Stimulated activated CD8-positive, alpha-beta memory T cell treated with anti-CD3 and anti-CD28 coated beads, Interleukin-4, amount 100 ng/mL, for 4 hours (primary cell): ENCODE measurements around the gene ZNF692.
"Not testable (repeated sequence)": the region's sequence is repeated elsewhere in the genome, so short reads cannot be mapped to it uniquely, and the experiment has no call there.

Experiments
- DNase-seq, 2 donors: peaks; one replicate each; pipeline ENCODE4 v3.0.0-alpha.2; 2020; ENCODE audit warnings: low read depth in 2 of 2, low spot score in 1 of 2

ZNF692 gene

DNA sequence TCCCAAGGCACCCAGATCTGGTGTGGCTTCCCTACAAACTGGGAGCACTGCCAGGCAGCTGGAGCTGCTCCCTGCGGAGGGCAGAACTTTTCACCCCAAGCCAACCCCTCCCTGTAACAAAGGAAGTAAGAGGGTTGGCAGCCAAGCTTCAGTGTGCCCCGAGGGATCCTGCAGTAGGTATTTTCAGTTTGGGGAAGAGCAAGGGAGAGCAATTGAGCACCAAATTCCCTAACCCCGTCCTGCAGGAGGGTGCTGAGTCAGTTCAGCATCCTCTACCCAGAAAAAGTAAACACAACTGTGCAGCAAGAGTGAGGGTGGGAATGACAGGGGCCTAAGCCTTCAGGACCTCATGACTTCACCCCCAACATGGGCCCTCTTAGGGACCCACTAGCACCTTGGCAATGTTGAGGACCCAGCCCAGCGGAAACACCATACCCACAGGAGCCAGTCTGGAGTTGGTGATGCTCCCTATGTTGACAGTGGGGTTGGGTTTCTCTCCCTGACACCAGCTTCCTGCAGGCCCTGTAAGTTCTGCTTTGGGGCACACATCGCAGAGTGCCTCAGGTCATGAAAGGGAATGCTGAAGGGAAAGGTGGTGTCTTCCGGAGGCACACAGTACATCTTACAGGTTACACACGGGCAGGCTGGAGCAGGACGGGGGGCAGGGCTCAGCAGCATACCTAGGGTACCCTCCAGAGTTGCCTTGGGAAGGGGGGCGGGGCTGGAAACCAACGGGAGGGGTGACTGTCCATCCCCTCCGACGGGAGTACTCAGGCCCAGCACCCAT lies 48.0 kb downstream of the ZNF692 start:
- DNase-seq, result no peak

- DNase-seq, result no peak
Observed at GRCh38 chr1:248810000-248810726, 48.7 kb downstream of the ZNF692 start.

- DNase-seq, result no peak
Observed at GRCh38 chr1:248808876-248809275, 50.0 kb downstream of the ZNF692 start.

GRCh38 chr1:248807067-248807737 lies 51.7 kb downstream of the ZNF692 start:
- DNase-seq, result peak in 1 of 2 donors; percentile 6

DNA sequence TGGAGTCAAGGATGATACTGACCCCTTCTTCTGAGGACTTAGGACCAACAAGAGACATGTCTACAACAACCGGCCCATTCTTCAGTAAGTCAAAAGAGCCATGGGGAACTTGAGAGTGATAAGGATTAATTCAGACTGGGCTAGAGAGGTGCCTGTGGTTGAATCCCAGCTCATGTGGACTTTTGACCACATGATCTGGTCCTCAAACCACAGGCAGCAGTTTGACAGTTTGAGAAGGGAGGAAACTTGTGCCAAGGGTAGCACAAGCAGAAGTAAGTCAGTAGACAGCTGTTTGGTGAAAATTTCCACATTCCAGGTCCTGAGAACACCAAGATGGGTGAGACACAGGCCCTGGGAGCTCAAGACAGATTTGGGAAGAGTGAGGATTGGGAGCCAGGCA lies 53.0 kb downstream of the ZNF692 start:
- no peak for DNase-seq

DNA sequence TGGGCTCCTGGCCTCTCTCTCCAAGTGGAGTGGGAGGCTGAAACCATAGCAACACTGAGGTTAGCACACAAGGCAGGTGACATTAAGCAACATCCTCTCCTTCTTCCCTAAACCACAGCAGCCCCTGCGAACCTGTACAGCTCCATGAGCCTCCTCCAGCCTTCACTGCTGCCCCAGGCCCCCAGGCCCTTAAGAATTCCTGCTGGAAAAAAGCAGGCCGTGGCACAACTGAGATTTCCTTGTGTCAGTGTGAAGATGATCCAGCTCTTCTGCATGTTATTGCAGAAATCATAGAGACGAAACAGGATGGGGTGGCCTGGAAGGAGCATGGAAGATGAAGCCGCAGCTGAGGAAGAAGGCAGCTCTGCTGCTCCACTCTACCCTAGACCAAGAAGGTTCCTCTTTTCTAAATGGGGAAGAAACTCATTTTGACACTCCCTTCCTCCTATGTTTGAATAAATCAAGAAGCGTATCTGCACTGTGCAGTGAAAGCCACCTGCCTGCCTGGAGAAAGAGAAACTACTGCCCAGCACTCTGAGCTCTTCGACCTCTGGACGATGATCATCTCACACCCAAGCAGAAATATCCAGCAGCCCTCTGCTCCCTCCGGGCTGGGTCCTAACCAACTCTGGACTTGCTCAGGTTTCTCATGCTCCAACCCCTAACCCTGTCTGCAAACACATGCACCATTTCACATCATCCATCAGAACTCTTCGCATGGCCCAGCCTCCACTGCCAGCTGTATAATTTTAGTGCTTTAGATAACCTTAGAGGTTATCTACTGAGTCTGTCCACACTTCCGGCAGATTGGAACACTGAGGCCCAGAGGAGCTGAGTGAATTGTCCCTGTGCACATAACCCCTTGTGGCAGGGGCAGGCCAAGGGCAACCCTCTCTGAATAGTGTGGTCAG lies 53.9 kb downstream of the ZNF692 start:
- DNase-seq, result no peak

DNA sequence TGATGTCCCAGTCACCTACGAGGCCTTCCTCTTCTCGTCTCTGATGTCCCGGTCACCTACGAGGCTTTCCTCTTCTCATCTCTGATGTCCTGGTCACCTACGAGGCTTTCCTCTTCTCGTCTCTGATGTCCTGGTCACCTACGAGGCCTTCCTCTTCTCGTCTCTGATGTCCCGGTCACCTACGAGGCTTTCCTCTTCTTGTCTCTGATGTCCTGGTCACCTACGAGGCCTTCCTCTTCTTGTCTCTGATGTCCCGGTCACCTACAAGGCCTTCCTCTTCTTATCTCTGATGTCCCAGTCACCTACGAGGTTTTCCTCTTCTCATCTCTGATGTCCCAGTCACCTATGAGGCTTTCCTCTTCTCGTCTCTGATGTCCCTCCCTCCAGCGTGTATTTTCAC lies 55.4 kb downstream of the ZNF692 start:
- not testable (repeated sequence) for DNase-seq

DNA sequence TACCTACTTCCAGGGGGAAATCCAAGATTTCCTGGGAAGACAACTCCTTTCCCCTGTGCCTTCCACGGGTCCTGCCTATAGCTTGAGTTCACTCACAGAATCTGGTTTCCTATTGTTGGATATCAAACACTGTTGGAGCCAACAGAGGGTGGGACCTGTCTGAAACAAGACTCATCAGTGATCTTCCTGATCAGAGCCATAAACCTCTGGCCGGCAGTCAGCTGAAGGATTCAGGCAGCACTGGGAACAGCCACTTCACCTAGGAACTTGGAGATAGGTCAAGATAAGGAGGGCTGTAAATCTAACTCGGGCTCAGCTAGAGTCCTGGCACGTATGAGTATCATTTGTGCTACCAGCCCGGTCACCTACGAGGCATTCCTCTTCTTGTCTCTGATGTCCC lies 56.4 kb downstream of the ZNF692 start:
- DNase-seq, result no peak

DNA sequence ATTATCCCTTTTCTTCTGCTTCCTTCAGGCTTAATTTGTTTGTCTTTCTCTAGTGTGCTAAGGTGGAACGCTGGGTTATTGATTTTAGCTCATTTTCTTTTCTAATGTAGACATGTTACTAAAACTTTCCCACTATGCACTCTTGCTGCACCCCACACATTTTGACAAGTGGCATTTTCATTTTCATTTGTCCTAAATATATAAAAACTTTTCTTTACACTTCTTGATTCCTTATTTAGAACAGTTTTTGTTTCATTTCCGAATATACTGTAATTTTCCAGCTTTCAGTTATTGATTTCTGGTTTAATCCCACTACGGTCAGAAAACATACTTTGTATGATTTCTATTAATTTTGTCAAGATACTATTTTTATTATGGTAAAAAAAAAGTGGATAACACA lies 58.4 kb downstream of the ZNF692 start:
- no peak for DNase-seq
